ENCODE data around the gene NR6A1. TPM values are rescaled to one million over a fixed set of nuclear protein-coding genes. Genes with fewer than 3 reads are reported as not detected.

The NR6A1 gene
- total and polyA plus RNA-seq, 2 of the 13 experiments (the other 11 are each of a cell fraction or from before 2014, with no cell fraction given): 28.1 to 31.5 TPM

DNA sequence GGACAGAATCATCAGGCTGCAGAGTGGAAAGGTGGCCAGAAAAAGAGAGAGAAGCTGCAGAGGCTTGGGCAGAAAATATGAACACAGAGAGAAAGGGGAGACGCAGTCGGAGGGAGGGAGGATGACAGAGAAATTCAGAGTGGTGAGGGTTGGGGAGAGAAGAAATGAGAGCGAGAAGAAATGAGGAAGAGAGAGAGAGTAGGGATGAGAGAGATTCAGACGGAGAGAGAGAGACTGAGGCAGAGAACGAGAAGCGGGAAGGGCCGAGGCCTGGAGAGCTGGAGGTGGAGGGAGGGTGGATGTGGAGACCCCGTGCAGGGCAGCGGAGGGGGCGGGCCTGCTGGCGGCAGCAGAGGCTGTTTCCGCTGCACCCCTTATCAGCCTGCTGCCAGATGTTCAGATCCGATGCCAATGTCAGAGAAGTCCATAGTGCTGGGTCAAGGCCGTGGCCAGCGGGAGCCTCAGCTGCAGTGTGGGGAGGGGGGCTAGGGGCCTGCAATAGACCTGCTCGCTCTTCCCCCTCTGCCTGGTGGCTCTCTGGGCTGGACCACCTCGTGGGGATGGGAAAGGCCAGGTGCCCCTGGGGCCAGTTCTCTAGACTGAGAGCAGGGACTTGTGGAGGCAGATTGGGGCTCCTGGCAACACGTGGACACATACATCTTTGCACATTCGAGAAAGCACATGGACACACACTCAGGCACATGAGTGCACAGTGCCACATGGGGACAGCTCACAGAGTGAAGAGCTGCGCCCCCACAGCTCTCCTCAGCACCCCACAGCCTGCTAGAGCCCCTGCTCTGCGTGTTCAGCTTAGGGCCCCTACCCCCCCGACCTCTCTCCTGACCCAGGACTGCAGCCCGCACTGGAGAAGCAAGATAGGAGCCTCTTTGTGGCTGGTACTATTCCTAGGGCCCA, 259.0 kb downstream of the NR6A1 start (continued):
- TF ChIP-seq, protein P1, sequence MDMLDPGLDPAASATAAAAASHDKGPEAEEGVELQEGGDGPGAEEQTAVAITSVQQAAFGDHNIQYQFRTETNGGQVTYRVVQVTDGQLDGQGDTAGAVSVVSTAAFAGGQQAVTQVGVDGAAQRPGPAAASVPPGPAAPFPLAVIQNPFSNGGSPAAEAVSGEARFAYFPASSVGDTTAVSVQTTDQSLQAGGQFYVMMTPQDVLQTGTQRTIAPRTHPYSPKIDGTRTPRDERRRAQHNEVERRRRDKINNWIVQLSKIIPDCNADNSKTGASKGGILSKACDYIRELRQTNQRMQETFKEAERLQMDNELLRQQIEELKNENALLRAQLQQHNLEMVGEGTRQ (IDR thresholded peaks at IDR 0.05; ENCODE audit: low read depth, low read length): no peak
- TF ChIP-seq, protein P1 (CRISPR knock-in tag; IDR thresholded peaks at IDR 0.05; ENCODE audit: borderline replicate concordance): no peak
- TF ChIP-seq SIX1 (CRISPR knock-in tag; IDR thresholded peaks at IDR 0.05; ENCODE audit: borderline replicate concordance) (no peak), ZNF674 (CRISPR knock-in tag; IDR thresholded peaks at IDR 0.05; ENCODE audit: low read depth) (no peak), ZBTB7B (CRISPR knock-in tag; IDR thresholded peaks at IDR 0.05) (peak; percentile 91), NFRKB (IDR thresholded peaks at IDR 0.05) (no peak), POGZ (CRISPR knock-in tag; IDR thresholded peaks at IDR 0.05) (peak; percentile 73), KLF11 (CRISPR knock-in tag; IDR thresholded peaks at IDR 0.05) (no peak), MZF1 (CRISPR knock-in tag; IDR thresholded peaks at IDR 0.05; ENCODE audit: borderline replicate concordance) (0 out of 2 replicates have a peak, but pooled peaks have one; percentile 54), NAIF1 (CRISPR knock-in tag; IDR thresholded peaks at IDR 0.05; ENCODE audit: borderline replicate concordance) (no peak), ZNF225 (CRISPR knock-in tag; IDR thresholded peaks at IDR 0.05) (no peak), ZNF879 (CRISPR knock-in tag; IDR thresholded peaks at IDR 0.05) (no peak), ZNF510 (CRISPR knock-in tag; IDR thresholded peaks at IDR 0.05; ENCODE audit: low read depth) (peak; percentile 69; the same call in 1 of the 2 replicates), MTF2 (CRISPR knock-in tag; IDR thresholded peaks at IDR 0.05; ENCODE audit: borderline replicate concordance) (no peak), FOXP1 (IDR thresholded peaks at IDR 0.05) (no peak), FOXP1 (CRISPR knock-in tag; IDR thresholded peaks at IDR 0.05) (peak; percentile 35; the same call in 1 of the 2 replicates), REXO4 (CRISPR knock-in tag; IDR thresholded peaks at IDR 0.05; ENCODE audit: borderline replicate concordance) (no peak), KLF9 (CRISPR knock-in tag; IDR thresholded peaks at IDR 0.05; ENCODE audit: low read depth) (no peak), GABPA (IDR thresholded peaks at IDR 0.05; ENCODE audit: low read depth, low read length) (no peak), GABPA (CRISPR knock-in tag; IDR thresholded peaks at IDR 0.05; ENCODE audit: low read depth) (peak; percentile 71)
- TF ChIP-seq, protein P2, sequence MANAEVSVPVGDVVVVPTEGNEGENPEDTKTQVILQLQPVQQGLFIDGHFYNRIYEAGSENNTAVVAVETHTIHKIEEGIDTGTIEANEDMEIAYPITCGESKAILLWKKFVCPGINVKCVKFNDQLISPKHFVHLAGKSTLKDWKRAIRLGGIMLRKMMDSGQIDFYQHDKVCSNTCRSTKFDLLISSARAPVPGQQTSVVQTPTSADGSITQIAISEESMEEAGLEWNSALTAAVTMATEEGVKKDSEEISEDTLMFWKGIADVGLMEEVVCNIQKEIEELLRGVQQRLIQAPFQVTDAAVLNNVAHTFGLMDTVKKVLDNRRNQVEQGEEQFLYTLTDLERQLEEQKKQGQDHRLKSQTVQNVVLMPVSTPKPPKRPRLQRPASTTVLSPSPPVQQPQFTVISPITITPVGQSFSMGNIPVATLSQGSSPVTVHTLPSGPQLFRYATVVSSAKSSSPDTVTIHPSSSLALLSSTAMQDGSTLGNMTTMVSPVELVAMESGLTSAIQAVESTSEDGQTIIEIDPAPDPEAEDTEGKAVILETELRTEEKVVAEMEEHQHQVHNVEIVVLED (CRISPR knock-in tag; IDR thresholded peaks at IDR 0.05; ENCODE audit: borderline replicate concordance): no peak
- TF ChIP-seq, protein P3, sequence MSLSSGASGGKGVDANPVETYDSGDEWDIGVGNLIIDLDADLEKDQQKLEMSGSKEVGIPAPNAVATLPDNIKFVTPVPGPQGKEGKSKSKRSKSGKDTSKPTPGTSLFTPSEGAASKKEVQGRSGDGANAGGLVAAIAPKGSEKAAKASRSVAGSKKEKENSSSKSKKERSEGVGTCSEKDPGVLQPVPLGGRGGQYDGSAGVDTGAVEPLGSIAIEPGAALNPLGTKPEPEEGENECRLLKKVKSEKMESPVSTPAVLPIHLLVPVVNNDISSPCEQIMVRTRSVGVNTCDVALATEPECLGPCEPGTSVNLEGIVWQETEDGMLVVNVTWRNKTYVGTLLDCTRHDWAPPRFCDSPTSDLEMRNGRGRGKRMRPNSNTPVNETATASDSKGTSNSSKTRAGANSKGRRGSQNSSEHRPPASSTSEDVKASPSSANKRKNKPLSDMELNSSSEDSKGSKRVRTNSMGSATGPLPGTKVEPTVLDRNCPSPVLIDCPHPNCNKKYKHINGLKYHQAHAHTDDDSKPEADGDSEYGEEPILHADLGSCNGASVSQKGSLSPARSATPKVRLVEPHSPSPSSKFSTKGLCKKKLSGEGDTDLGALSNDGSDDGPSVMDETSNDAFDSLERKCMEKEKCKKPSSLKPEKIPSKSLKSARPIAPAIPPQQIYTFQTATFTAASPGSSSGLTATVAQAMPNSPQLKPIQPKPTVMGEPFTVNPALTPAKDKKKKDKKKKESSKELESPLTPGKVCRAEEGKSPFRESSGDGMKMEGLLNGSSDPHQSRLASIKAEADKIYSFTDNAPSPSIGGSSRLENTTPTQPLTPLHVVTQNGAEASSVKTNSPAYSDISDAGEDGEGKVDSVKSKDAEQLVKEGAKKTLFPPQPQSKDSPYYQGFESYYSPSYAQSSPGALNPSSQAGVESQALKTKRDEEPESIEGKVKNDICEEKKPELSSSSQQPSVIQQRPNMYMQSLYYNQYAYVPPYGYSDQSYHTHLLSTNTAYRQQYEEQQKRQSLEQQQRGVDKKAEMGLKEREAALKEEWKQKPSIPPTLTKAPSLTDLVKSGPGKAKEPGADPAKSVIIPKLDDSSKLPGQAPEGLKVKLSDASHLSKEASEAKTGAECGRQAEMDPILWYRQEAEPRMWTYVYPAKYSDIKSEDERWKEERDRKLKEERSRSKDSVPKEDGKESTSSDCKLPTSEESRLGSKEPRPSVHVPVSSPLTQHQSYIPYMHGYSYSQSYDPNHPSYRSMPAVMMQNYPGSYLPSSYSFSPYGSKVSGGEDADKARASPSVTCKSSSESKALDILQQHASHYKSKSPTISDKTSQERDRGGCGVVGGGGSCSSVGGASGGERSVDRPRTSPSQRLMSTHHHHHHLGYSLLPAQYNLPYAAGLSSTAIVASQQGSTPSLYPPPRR (CRISPR knock-in tag; IDR thresholded peaks at IDR 0.05; ENCODE audit: borderline replicate concordance): peak; percentile 86; the same call in 1 of the 2 replicates
